HL-60/S4 (cell line): Measurements from ENCODE around the gene CD14.
"Not testable (repeated sequence)": the region's sequence is repeated elsewhere in the genome, so short reads cannot be mapped to it uniquely, and the experiment has no call there.

Experiments used
- in situ Hi-C: fragments of 300-500 bp; cut with MboI; formaldehyde crosslinking; loops from 2 replicates; pipeline ENCODE4 v1.14.3; 2022; ENCODE audit warnings: low sequenced_read_pairs

The CD14 gene

DNA sequence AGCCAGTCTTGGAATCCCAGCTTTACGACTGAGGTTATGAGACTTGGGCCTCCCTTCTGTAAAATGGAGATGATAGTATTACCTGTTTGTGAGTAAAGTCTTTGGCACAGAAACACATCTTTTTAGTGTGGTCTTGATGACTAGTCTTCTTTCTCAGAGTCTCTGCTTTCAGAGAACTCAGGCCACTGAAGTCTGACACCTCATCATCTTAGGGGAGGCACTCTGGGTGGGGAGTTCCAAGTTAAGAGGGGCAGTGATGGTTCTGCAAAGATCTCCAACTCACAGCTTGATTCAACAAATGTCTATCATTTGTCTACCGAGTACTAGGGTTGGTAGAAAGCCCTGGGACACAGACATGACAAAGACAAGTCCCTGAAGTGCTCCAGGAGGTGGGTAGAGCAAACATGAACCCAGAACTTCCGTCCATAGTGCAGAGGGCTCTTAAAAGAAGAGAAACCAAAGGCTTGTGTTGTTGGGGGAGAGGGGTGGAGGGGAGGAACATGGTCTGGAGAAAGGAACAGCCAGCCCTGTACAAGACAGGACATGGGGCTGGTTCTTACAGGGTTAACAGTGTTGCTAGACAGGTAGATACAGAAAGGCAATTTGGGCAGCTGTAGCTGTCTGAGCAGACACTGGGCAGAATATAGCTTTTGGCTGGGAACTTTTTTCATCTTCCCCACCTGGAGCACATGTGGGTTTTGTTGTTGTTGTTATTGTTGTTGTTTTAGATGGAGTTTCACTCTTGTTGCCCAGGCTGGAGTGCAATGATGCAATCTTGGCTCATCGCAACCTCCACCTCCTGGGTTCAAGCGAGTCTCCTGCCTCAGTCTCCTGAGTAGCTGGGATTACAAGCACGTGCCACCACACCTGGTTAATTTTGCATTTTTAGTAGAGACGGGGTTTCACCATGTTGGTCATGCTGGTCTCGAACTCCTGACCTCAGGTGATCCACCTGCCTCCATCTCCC lies 2.6 kb upstream of the CD14 start:
- in situ Hi-C loops: loop anchor here (10.0 kb wide), 1 partner anchor 61 kb away; no protein-coding TSS in a partner anchor

DNA sequence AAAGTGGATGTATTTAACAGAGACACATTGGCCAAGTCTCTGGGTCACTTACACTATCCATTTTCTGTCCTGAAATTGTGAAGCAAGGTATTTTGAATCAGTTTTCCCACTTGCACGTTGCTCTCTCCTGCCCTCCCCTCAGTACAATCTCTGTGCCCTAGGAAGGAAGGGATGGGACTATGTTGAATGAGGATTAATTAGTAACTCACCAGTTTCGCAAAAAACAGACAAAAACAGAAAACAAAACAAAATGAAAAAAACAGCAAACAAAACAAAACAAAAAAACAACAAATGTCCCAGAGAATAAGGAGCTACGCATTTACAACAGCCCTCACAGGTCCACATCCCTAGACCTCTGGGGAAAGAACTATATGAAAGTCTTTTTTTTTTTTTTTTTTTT lies 1.1 kb upstream of the CD14 start:
- in situ Hi-C loops: loop anchor here (10.0 kb wide), 1 partner anchor 59 kb away; no protein-coding TSS in a partner anchor

DNA sequence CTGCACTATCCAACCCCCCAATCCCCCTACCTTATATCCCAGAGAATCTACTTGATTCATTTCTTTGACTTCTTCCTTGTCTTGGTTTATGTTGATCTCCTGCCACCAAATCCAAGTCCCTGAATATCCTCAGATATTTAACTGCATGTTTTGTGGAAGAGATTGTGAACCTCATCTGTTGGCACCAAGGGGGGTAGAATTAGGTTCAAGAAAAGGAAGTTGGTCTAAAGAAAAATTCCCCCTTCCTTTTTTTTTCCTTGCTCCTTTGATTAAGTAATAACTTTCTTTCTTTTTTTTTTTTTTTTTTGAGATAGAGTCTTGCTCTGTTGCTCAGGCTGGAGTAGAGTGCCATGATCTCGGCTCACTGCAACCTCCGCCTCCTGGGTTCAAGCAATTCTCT lies 526 bp upstream of the CD14 start:
- in situ Hi-C loops: loop anchor here (10.0 kb wide), 1 partner anchor 59 kb away; no protein-coding TSS in a partner anchor

DNA sequence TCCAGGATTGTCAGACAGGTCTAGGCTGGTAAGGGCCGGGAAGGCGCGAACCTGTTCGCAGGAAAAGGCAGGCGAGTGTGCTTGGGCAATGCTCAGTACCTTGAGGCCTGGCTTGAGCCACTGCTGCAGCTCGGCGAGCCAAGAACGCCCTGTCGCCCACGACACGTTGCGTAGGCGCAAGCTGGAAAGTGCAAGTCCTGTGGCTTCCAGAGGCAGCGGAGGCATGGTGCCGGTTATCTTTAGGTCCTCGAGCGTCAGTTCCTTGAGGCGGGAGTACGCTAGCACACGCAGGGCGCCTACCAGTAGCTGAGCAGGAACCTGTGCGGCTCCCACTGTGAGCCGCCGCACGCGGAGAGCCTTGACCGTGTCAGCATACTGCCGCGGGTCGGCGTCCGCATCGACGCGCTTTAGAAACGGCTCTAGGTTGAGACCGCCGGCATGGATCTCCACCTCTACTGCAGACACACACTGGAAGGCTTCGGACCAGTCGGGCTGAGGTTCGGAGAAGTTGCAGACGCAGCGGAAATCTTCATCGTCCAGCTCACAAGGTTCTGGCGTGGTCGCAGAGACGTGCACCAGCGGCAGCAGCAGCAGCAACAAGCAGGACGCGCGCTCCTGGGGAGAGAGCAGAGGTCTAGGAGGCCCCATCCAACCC lies 482 bp downstream of the CD14 start:
- in situ Hi-C loops: loop anchor here (10.0 kb wide), 1 partner anchor 58 kb away; no protein-coding TSS in a partner anchor

DNA sequence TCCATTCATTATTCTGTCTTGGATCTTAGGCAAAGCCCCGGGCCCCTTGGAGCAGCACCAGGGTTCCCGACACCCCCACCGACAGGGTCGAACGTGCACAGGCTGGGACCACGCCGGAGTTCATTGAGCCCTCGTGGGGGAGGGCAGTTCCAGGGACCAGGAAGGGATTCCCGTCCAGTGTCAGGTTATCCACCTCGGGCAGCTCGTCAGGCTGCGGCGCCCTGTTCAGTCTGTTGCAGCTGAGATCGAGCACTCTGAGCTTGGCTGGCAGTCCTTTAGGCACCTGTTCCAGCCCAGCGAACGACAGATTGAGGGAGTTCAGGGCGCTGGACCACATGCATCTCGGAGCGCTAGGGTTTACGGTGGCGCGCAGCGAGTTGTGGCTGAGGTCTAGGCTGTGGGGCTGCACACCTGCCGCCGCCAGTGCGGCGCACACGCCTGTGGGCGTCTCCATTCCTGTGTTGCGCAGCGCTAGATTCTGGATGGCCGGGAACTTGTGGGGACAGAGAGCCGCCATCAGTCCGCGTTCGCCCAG lies 1.1 kb downstream of the CD14 start:
- in situ Hi-C loops: loop anchor here (10.0 kb wide), 1 partner anchor 57 kb away; no protein-coding TSS in a partner anchor

DNA sequence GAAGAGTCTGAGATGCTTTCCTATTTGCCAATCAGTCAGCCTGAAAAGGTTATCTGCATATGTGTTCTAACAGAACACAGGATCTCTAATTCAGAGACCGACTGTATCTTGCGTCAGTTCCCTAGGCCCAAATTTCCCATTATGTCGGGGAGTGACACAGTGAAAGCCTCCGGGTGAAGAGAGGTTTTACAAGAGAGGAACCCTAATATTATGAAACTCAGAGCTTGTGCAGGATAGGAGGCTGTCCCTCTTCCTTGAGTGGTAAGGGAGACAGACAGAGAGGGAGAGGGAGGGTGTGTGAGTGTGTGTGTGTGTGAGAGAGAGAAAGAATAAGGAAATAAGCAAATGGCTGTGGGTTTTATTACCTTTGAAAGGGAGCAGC lies 1.9 kb downstream of the CD14 start:
- in situ Hi-C loops: loop anchor here (10.0 kb wide), 1 partner anchor 56 kb away; no protein-coding TSS in a partner anchor

DNA sequence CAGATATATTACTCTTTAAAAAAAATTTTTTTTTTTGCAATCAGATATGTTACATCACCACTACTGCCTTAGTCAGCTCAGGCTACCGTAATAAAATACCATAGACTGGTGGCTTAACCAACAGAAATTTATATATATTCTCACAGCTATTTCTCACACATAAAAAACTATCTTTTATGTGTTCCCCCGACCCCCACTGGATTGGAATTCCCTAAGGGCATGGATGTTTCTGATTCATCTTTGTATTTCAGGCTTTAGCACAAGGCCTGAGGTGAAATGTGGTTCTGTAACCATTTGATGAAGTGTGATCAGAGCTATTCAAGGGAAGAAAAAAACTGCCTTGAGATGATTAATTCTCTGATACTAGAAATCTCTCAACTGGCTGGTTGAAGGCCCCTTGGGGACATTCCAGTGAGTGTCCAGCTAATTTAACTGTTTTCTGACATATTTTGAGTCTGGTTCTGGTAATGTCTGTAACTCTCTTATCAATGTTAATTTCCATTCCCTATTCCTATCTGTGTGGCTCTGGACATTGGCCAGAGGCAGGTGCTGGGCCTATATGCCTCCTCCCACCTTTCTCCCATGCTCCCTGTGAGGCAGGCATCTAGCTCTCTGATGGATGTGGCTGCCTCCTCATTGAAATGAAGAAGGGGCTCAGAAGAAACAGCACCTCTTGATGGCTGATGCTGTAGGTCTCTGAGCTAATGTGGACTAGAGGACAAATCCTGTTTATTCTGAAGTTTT lies 2.5 kb downstream of the CD14 start:
- in situ Hi-C loops: loop anchor here (10.0 kb wide), 1 partner anchor 56 kb away; no protein-coding TSS in a partner anchor

DNA sequence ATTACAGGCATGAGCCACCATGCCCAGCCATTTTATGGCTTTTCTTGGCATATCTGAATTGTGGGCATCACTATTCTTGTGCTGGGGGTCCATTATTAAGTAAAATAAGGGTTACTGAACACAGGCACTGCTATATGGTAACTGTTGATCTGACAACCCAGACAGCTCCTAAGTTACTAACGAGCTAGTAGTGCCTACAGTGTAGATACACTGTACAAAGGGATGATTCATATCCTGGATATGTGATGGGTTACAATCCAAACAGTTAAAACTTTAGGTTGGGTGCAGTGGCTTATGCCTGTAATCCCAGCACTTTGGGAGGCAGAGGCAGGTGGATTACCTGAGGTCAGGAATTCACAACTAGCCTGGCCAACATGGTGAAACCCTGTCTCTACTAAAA lies 4.3 kb downstream of the CD14 start:
- in situ Hi-C loops: no loop called here

DNA sequence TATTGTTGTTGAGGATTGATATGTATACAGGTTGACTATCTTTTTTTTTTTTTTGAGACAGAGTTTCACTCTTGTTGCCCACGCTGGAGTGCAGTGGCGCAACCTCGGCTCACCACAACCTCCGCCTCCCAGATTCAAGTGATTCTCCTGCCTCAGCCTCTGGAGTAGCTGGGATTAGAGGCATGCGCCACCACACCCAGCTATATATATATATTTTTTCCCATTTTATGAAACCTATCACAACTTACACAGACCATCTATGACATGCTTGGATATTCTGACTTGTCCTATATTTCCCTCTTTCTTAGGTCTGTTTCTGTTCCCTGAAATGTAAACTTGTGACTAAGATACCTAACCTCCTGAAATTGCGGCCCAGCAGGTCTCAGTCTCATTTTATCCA lies 5.0 kb downstream of the CD14 start:
- in situ Hi-C loops: no loop called here

DNA sequence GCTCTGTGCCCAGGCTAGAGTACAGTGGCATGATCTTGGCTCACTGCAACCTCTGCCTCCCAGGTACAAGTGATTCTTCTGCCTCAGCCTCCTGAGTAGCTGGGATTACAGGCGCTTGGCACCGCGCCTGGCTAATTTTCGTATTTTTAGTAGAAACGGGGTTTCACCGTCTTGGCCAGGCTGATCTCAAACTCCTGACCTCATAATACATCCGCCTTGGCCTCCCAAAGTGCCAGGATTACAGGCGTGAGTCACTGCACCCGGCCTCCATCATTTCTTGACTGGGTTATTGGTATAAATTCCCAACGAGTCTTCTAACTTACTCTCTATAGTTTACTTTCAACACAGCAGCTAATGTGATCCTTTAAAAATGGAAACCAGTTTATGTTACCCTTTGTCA lies 8.1 kb downstream of the CD14 start:
- in situ Hi-C loops: not testable (repeated sequence)

DNA sequence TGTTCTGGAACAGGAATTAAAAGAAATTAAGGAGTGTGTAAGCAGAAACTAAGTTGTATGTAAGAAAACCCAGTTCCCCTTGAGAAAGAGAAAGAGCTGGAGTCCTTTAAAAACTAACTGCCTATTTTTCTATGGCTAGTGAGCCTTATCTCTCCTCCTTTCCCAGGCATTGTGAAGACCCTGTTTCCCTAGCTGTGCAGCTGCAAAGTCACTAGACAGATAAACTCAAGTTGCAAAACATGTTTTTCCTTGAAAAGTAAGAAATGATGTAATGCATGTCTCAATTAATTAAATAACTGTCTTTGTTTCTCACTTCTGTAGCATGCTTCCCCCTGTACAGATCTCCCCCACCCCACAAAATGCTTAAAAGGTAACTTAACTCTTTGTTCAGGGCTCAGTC lies 9.9 kb downstream of the CD14 start:
- in situ Hi-C loops: not testable (repeated sequence)

DNA sequence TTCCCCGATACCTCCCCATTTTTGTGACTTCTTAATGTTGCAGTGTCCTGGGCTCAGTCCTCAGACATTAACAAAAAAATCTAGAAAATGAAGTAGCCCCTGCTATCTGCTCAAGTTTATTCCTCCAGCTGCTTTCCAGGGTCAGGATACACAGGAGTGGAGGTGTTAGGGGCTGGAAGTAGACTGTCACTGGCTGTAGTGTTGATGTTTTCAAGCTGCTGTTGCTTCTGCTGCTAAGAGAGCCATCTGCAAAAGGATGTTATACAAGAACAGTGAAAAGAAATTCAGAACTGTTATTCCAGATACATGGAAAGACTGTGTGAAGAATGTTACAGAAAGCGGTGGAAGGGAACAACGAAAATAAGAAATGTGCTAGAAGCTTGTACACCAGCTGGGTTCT lies 10.7 kb downstream of the CD14 start:
- in situ Hi-C loops: no loop called here

DNA sequence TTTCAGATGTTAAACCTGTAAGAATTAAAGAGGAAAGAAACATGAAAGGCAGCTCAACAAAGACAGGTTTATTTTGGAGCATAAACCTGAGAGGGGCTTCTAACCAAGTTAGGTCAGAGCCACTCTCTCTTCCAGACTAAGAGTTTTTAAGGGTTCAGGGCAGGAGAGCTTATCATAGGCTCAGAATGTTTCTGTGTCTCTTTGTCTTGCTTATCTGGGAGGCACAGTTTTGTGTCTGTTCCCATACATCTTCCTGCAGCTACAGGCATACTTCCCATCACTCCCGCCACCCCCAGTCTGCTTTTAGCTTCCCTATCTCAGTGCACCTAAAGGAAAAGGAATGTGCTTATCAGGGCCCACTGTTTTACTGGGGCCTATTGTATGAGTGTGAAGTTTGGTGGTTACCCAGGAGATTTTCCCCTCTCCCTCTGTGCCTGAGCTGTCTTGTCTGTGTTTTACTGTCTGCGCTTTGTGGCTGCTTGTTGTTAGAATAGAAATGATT lies 21.9 kb downstream of the CD14 start:
- in situ Hi-C loops: no loop called here

DNA sequence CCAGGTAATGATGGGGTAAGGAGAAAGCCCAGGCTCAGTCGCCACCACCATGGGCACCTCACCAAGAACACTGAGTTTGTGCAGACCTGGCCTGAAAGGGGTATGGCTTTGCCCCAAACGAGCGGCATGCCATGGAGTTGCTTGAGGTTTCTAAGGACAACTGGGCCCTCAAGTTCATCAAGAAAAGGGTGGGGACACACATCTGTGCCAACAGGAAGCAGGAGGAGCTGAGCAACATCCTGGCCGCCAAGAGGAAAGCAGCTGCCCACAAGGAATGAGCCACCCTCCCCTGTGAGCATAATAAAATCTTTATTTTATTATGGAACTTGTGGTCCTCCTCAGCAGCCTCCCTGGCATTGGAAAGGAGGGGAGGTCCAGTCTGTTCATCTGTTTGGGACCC lies 23.8 kb downstream of the CD14 start:
- in situ Hi-C loops: no loop called here

DNA sequence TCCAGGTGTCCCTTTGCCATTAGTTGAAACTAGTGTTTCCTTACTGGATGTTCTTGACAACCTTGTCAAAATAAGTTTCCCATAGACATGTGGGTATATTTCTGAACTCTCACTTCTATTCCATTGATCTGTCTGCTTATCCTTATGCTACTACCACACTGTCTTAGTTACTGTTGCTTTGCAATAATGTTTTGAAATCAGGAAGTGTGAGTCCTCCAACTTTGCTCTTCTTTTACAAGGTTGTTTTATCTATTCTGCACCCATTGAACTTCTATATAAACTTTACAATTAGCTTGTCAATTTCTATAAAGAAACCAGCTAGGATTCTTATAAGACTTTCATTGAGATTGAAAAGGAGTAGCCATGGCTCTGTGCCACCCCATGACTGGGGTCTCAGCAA lies 24.3 kb downstream of the CD14 start:
- in situ Hi-C loops: no loop called here

DNA sequence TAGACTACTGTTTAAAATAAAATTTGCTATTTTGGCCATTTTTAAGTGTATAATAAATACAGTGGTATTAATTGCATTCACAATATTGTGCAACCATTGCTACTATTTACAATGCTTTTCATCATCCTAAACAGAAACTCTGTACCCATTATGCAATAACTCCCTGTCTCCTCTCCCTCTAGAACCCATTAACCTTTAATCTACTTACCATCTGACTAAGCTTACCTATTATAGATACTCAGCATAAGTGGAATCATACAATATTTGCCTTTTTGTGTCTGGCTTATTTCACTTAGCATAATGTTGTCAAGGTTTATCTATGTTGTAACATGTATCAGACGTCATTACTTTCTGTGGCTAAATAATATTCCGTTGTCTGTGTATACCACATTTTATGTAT lies 25.9 kb downstream of the CD14 start:
- in situ Hi-C loops: no loop called here

DNA sequence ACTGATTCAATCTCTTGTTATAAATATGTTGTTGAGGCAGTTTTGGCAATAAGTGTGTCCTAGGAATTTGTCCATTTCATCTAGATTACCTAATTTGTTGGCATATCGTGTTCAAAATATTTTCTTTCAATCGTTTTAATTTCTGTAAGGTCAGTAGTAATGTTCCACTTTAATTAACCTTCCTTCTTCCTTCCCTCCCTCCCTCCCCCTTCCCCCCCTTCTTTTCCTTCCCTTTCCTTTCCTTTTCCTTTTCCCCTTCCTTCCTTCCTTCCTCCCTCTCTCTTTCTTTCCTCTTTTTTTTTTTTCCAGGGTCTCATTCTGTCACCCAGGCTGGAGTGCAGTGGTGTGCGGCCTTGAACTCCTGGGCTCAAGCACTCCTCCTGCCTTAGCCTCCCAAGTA lies 27.1 kb downstream of the CD14 start:
- in situ Hi-C loops: no loop called here

DNA sequence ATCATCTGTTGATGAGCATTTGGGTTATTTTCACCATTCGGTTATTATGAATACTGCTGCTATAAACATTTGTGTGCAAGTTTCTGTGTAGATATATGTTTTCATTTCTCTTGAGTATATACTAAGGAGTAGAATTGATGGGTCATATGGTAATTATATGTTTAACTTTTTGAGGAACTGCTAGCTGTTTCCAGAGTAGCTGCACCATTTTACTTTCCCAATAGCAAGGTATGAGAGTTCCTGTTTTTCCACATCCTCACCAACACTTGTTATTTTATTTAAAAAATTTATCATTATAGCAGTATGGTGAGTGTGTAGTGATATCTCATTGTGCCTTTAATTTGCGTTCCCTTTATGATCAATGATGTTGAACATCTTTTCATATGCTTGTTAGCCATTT lies 29.2 kb downstream of the CD14 start:
- in situ Hi-C loops: no loop called here

DNA sequence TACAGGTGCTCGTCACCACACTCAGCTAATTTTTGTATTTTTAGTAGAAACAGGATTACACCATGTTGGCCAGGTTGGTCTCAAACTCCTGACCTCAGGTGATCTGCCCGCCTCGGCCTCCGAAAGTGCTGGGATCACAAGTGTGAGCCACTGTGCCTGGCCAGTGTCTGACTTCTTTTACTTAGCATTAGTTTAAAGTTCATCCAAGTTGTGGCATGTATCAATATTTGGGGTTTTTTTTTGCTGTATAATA lies 29.6 kb downstream of the CD14 start:
- in situ Hi-C loops: not testable (repeated sequence)

DNA sequence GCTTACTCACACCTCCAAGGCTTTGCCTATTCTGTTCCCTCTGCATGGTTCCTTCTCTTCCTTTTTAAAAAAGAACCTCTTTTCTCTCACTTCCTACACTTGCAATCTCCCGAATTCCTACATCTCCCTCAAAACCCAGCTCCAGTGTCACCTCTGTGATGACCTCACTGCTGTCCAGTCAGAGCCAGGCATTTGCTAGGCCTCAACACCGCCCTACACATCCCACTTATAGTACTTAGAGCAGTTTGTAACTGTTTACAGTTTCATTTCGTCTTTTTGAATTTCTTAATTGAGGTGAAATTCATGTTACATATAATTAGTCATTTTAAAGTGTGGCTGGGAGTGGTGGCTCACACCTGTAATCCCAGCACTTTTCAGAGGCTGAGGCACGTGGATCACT lies 30.8 kb downstream of the CD14 start:
- in situ Hi-C loops: no loop called here

DNA sequence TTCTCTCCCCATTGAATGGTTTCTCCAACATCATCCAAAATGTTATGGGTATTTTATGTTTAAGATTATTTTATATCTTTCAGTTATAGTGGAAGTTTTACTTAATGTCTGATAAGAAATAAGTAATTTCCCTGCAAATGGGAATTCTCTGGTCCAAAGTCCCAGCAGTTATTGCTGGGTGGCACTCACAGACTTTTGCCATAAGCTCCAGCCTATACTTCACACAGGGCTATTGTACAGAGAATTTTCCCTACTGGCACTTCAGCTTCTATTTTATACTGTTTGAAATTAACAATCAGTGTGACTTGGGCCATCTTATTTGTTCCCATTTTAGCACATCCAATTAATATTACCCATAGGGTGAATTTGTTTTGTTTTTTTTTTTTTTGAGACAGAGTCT lies 32.9 kb downstream of the CD14 start:
- in situ Hi-C loops: no loop called here
